Keratinocyte (primary cell): ENCODE data around the gene PXYLP1. TPM values are rescaled to one million over a fixed set of nuclear protein-coding genes. Genes with fewer than 3 reads are reported as not detected.
A peak's percentile ranks its signal among the peaks of the same experiment; 100 is the strongest.

Experiments
- DNase-seq: peaks from one replicate; pipeline ENCODE4 v3.0.0-alpha.2; 2011; ENCODE audit warnings: low read depth, missing footprints, low spot score
- FAIRE-seq: peaks from 2 replicates; lab custom pipeline; 2011; peaks lifted over from hg19 to GRCh38; lab: Jason Lieb, UNC
- H2AFZ ChIP-seq: 2 replicates; pipeline ENCODE4 v1.6.0; 2012; ENCODE audit warnings: low read length, control low read depth, inconsistent platforms; ENCODE audit not compliant: control insufficient read depth
- H3K27ac ChIP-seq: 2 replicates; pipeline ENCODE4 v1.5.1; 2011; ENCODE audit warnings: low read length; ENCODE audit not compliant: control insufficient read depth, insufficient read depth
- H3K27me3 ChIP-seq: 3 replicates; pipeline ENCODE4 v1.6.0; 2011; ENCODE audit warnings: low read length; ENCODE audit not compliant: control insufficient read depth, insufficient read depth; ENCODE audit errors: extremely low read depth
- H3K36me3 ChIP-seq, 2 experiments: 2 replicates in 1 of 2; 3 replicates in 1 of 2; pipeline ENCODE4 v1.5.1; 2011; ENCODE audit warnings: low read length in 2 of 2, mild to moderate bottlenecking in 1 of 2; ENCODE audit not compliant: control insufficient read depth in 2 of 2, insufficient read depth in 2 of 2; ENCODE audit errors: extremely low read depth in 1 of 2
- H3K4me1 ChIP-seq: 3 replicates; pipeline ENCODE4 v1.5.1; 2011; ENCODE audit warnings: low read length; ENCODE audit not compliant: control insufficient read depth, insufficient read depth; ENCODE audit errors: extremely low read depth
- H3K4me2 ChIP-seq: 3 replicates; pipeline ENCODE4 v1.6.0; 2011; ENCODE audit warnings: low read depth, low read length; ENCODE audit not compliant: control insufficient read depth, insufficient read depth; ENCODE audit errors: extremely low read depth
- H3K4me3 ChIP-seq, 3 experiments: fragments of 200-600 bp in 1 of 3; sonication (generic) in 1 of 3; 2 replicates in 2 of 3; 3 replicates in 1 of 3; pipeline ENCODE4 v1.5.1; 2011 to 2016; ENCODE audit warnings: low read length in 3 of 3, mild to moderate bottlenecking in 3 of 3, control low read depth in 2 of 3, inconsistent platforms in 1 of 3, low read depth in 1 of 3, mixed read lengths in 1 of 3, mixed run types in 1 of 3, moderate library complexity in 1 of 3; ENCODE audit not compliant: control insufficient read depth in 2 of 3, insufficient read depth in 2 of 3; ENCODE audit errors: extremely low read depth in 1 of 3
- H3K79me2 ChIP-seq: 2 replicates; pipeline ENCODE4 v1.6.0; 2012; ENCODE audit warnings: low read length; ENCODE audit not compliant: control insufficient read depth, insufficient read depth
- H3K9ac ChIP-seq: 3 replicates; pipeline ENCODE4 v1.6.0; 2011; ENCODE audit warnings: low read length; ENCODE audit not compliant: control insufficient read depth, insufficient read depth; ENCODE audit errors: extremely low read depth
- H3K9me1 ChIP-seq: 3 replicates; pipeline ENCODE4 v1.6.0; 2011; ENCODE audit warnings: low read length; ENCODE audit not compliant: control insufficient read depth, insufficient read depth; ENCODE audit errors: extremely low read depth
- H3K9me3 ChIP-seq: 2 replicates; pipeline ENCODE4 v1.5.1; 2012; ENCODE audit warnings: low read depth, low read length; ENCODE audit not compliant: control insufficient read depth
- H4K20me1 ChIP-seq: 3 replicates; pipeline ENCODE4 v1.6.0; 2011; ENCODE audit warnings: low read length; ENCODE audit not compliant: control insufficient read depth, insufficient read depth; ENCODE audit errors: extremely low read depth
- CTCF ChIP-seq, 3 experiments: IDR thresholded peaks in 1 of 3; conservative IDR thresholded peaks in 1 of 3; optimal IDR thresholded peaks in 1 of 3; 2 replicates in 2 of 3; 3 replicates in 1 of 3; pipeline versions ENCODE3 to v1.5.1; 2011; ENCODE audit warnings: low read length in 3 of 3, mild to moderate bottlenecking in 3 of 3, moderate library complexity in 2 of 3, control low read depth in 1 of 3, inconsistent platforms in 1 of 3; ENCODE audit not compliant: insufficient read depth in 2 of 3; ENCODE audit errors: extremely low read depth in 1 of 3
- EZH2 ChIP-seq: IDR thresholded peaks from one replicate; pipeline ENCODE4 v1.6.1; 2012; ENCODE audit warnings: inconsistent platforms, mild to moderate bottlenecking, low read length, moderate library complexity
- dilution Hi-C: fragments of 300-500 bp; cut with MboI; formaldehyde crosslinking; loops from one replicate; pipeline ENCODE4 v1.7.0; 2020; ENCODE audit warnings: low sequenced_read_pairs; ENCODE audit not compliant: extremely low pct_ligation_motif_present
- polyA plus RNA-seq, 5 experiments: library from polyadenylated mRNA; depleted of rRNA in 3 of 5; stranded (reverse) in 3 of 5; stranded (forward) in 1 of 5; unstranded in 1 of 5; fragments of >200 nt; gene quantifications; 1 replicate in 1 of 5; 2 replicates in 3 of 5; 3 replicates in 1 of 5; pipeline versions ENCODE4 v1.2.1 to v1.2.3, GENCODE V29; 2011 to 2012; ENCODE audit warnings: missing spikeins in 2 of 5, low read depth in 1 of 5, low replicate concordance in 1 of 5

Gene PXYLP1
- polyA plus RNA-seq, 1 donor (not counting 4 experiments of a cell fraction or from before 2014, with no cell fraction given): 3.0 TPM

DNA sequence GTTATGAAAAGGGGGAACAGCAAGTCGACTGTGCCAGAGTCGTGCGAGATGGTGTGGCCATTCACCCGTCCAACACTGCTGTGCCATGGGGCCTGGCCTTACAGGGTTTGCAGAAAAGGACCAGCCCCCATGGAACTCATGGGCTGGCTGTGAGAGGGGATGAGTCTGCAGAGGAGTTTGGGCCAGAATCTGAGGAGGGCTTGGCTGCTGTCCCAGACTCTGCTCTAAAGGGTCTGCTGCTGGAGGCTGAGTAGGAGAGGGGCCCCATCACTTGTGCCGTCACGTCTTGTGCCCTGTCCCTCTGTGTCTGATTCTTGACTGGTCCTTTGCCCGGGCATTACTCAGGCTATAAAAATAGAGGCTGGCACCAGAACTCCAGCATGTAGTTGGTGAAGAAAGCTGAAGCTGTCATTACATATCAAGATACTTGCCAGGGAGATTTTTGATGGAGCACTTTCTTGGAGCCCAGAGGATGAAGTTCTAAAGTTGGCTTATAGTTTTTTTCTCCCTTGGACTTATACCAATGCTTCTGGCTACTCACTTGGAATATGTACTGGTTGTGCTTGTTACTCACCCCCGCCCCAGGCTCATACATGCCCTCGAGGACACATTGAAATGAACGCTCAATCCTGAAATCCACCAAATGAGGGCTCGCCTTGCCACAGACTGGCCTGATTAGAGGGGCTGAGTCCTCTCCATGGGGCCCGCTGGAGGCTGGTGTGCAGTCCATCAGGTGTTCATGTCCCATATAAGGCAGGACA lies 10.2 kb downstream of the PXYLP1 start:
- no peaks in the 10 kb centered on the region for H3K9me3 ChIP-seq
- no peaks in the 10 kb centered on the region for H3K79me2 ChIP-seq
- H3K27ac ChIP-seq: no peak overlapping the region
- DNase-seq (no peak), FAIRE-seq (no peak)
- no peak for TF ChIP-seq EZH2
- H2AFZ ChIP-seq: no peak overlapping the region
- no peaks in the 10 kb centered on the region for H4K20me1 ChIP-seq
- H3K36me3 ChIP-seq: no peaks in the 10 kb centered on the region
- H3K4me3 ChIP-seq: no peak overlapping the region
- dilution Hi-C loops: no loop called here
- no peaks in the 10 kb centered on the region for H3K27me3 ChIP-seq
- peak overlapping the region; percentile 28 for H3K4me2 ChIP-seq
- no peak overlapping the region for H3K9ac ChIP-seq
- H3K4me1 ChIP-seq: peaks cover 24% of the 10 kb centered on the region
- H3K9me1 ChIP-seq: no peaks in the 10 kb centered on the region

DNA sequence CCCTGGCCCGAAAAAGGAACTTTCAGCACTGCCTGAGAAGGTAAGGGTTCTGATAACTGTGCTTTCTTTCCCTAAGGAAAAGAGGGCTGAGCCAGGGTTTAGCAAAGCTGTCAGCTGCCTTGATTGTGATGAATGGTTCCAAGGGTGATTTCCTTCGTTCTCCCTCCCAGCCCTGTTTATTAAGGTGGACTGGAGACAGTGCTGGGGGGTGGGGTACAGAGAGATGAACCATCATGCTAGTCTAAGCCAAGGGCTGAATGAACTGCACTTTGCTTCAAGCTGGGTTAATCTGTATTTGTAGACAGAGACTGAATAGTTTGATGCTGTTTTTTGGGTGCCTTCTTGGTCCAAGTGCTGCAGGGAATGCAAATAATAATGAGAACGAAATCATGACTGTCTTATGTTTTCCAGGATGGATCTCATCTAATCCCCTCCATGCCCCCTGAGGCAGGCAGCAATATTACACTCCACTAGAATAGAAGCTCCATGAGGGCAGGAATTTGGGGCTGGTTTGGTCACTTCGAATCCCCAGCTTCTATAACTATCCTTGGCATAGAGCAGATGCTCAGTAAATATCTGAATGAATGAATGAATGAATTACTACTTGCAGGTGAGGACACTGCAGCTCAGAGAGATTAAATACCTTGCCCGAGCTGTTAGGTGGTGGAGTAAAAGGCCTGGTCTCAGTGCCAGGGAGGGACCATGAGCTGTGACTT lies 10.9 kb downstream of the PXYLP1 start:
- H2AFZ ChIP-seq: no peak overlapping the region

More for the DNA sequence above, 10.9 kb downstream of the PXYLP1 start:
- Histone ChIP-seq H3K79me2 (no peaks in the 10 kb centered on the region), H3K4me1 (peaks cover 24% of the 10 kb centered on the region), H3K4me2 (peak overlapping the region; percentile 28), H3K9me3 (no peaks in the 10 kb centered on the region), H3K27me3 (no peaks in the 10 kb centered on the region), H3K4me3 (no peak overlapping the region), H3K36me3 (no peaks in the 10 kb centered on the region), H3K9me1 (no peaks in the 10 kb centered on the region), H3K27ac (no peak overlapping the region), H4K20me1 (no peaks in the 10 kb centered on the region), H3K9ac (no peak overlapping the region)
- no peak for DNase-seq
- FAIRE-seq: no peak
- dilution Hi-C loops: no loop called here
- TF ChIP-seq EZH2: no peak
- TF ChIP-seq CTCF (optimal IDR thresholded peaks at IDR 0.05 in 1 of 3, IDR thresholded peaks at IDR 0.05 in 1 of 3, conservative IDR thresholded peaks at IDR 0.05 in 1 of 3; ENCODE audit: extremely low read depth in 1 of 3, insufficient read depth in 2 of 3, low read length in 3 of 3): no peak
